NCI-H146 (cell line): ENCODE results near the gene MBNL1.
A peak's percentile ranks its signal among the peaks of the same experiment; 100 is the strongest.

ENCODE experiments used
- DNase-seq: peaks from one replicate; lab custom pipeline; 2025; lab: John Stamatoyannopoulos, UW

The MBNL1 gene

GRCh38 chr3:152276681-152277080 is 8.0 kb downstream of the MBNL1 start:
- DNase-seq, result no peak

- no peak for DNase-seq
Observed at GRCh38 chr3:152277198-152277597, 8.5 kb downstream of the MBNL1 start.

GRCh38 chr3:152278756-152279427 is 10.2 kb downstream of the MBNL1 start:
- DNase-seq, result no peak

- DNase-seq, result no peak
Observed at GRCh38 chr3:152279479-152279878, 10.8 kb downstream of the MBNL1 start.

GRCh38 chr3:152280539-152280938 is 11.8 kb downstream of the MBNL1 start:
- DNase-seq, result no peak

DNA sequence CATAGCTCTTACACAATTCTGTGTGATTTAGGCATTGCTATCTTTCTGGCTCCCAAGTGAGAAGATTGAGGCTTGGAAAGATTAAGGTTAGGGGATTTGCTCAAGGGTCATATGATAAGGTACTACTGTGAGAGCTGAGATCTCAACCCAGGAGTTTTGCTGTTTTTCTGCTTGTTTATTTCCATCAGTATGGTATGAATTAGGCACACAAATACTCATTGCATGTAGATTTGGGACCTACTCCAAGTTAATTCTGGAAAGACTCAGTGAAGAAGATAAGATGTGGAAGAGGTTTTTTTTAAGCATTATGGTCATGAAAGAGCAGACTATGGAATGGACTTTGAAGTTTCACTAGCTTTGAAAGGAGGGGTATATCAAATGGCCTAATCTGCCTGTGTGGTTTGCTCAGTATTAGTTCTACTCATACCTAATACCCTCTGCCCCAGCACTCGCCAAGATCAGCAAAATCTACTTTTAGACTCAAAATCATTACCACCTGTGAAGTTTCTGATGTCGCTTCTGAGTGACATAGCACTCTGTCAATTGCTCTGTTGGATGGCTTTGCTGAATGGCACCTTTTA is 12.5 kb downstream of the MBNL1 start:
- no peak for DNase-seq

GRCh38 chr3:152282813-152283212 is 14.1 kb downstream of the MBNL1 start:
- DNase-seq, result no peak

- peak; percentile 5 for DNase-seq
Observed at GRCh38 chr3:152283492-152284381, 15.0 kb downstream of the MBNL1 start.

DNA sequence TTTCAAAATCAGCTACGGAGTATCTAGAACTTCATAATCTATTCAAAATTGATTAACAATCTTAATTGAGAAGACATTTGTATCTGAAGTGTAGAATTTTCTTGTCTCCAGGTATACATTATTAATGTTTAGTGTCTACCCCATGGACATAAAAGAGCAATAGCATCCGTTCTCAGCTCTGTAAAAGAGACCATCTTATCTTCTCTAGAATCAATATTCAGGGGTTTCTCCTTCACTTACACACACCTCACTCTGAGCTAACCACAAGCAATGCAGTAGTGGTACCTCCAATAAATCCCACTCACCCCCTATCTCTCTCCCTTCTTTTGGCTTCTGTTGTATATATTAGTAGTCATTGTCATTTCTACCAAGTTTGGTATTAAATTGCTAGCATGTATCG is 16.2 kb downstream of the MBNL1 start:
- no peak for DNase-seq

GRCh38 chr3:152285509-152285908 is 16.8 kb downstream of the MBNL1 start:
- DNase-seq, result no peak

DNA sequence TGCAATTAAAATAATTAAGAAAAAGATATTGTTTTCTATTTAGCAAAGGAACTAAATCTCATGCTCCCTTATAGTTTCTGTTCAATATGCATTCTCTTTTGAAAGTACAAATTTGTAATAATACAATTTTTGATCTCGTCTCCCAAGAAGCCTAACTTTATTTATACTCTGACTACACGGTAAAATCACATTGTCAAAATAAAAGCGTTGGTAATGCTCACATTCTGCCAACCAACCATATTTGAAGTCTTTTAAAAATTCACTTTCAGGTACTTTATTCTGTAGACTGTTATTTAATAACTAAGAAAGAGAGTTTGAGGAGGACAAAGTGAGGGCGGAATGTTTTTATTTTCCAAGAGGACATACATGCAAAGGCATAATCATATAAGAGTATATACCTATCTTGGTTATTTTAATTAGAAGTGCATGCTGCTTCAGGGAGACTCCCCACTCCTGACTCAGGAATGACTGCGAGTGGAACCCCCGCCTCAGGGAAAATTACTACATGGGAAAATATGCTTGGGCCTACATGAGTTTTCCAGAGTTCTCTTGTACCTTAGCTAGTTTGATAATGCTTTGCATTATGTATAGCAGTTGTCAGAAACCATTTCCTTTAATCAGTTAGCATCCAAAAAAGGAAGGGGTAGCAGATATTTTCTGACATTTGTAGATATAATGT is 19.3 kb downstream of the MBNL1 start:
- no peak for DNase-seq

DNA sequence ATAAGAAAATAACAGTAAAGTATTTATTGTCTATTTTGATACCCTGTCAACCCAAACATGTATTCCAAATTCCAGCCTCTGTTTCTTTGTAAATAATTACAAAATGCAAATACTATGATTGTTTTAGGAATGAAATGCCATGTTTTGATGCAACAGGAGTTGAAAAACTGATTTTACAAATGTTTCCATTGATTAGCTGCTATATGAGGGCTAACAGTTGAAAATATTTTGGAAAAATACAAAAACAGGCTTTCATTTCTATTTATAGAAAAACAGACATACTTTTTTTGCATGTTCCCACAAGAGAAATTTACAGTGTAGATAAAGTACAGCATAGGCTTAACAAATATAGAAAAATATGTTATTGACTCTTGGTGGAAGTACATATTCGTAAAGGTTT is 20.0 kb downstream of the MBNL1 start:
- DNase-seq, result no peak

DNA sequence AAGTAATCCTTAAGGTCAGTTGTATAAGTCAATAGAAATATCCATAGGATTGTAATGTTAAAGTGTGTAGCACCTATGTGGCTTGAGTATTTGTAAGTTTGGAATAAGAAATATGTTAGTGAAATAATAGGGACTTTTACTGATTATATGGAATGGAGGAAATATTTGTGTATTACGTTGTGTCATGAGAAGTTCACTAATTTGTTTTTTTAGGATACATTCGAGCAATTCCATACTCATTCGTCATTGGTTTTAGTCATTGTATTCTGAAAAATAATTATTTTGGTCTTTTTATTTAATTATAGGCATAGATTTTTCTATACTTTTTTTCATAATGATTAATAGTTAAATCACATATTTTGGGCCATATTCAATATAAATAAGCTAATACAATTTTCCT is 21.0 kb downstream of the MBNL1 start:
- DNase-seq, result no peak

DNA sequence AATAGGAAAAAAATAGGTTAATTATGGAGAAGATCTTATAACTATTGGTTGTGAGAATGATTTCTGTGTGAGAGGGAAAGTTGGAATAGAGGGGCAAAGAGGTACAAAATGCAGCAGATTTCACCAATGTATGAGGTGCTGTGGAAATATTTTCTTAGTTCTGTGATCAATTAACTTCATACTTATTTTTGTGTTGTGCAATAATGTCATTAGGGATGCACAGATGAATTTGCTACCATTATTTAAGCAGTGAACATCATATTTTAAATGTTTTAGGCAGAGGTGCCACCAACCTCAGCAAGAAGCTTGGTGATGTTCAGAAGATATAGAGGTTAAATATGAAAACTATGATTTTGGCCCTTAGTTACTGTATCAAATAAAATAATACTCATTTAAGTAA is 21.6 kb downstream of the MBNL1 start:
- no peak for DNase-seq

DNA sequence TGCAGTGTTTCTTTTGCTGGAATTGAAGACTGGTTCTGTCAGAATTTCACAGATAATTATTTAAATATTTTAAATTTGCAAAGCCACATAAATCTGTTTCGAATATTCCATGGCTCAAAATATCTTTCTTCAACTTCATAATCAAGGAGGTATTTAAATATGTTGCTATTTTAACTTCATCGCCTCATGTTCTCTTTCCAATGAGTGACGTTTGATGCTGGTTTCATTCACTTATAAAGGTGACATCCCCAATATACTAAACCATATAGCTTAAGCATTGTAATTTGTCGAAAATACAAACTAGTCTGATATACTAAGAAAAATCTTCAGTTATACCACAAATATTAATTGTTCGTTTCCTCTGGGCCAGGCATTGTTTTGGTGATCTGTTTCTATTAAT is 22.5 kb downstream of the MBNL1 start:
- no peak for DNase-seq

DNA sequence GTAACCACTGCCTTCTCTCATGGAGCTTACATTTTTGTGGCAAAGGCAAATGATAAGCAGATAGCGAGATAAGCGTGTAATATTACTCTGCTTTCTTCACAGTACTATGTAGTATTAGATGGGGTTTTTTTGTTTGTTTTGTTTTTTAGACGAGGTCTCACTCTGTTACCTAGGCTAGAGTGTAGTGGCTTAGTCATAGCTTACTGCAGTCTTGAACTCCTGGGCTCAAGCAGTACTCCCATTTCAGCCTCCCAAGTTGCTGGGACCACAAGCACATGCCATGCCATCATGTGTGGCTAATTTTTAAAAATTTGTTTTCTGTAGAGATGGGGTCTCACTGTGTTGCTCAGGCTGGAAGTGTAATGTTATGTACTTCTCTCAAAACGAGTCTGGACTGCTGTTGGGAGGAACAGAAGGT is 22.9 kb downstream of the MBNL1 start:
- no peak for DNase-seq

GRCh38 chr3:152292366-152292765 is 23.6 kb downstream of the MBNL1 start:
- DNase-seq, result no peak

- DNase-seq, result no peak
Observed at GRCh38 chr3:152293347-152294006, 24.7 kb downstream of the MBNL1 start.

DNA sequence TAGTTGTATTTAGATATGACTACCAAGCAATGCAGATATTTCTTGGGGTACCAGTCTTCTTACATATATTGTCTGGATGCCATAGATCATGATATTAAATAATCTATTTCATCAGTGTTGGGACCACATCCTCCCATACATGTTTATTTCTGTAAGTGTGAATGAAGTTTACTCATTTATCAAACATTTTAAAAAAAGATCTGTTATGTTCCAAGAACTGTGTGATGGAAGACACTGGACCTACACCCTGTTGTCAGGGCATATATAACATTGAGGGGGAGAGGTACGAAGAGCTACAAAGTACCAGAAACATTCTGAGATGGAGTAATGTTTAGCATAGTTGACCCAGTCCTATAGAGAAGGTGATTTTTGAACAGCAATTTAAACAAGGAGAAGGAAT is 26.6 kb downstream of the MBNL1 start:
- DNase-seq, result no peak

GRCh38 chr3:152295806-152296205 is 27.1 kb downstream of the MBNL1 start:
- no peak for DNase-seq

DNA sequence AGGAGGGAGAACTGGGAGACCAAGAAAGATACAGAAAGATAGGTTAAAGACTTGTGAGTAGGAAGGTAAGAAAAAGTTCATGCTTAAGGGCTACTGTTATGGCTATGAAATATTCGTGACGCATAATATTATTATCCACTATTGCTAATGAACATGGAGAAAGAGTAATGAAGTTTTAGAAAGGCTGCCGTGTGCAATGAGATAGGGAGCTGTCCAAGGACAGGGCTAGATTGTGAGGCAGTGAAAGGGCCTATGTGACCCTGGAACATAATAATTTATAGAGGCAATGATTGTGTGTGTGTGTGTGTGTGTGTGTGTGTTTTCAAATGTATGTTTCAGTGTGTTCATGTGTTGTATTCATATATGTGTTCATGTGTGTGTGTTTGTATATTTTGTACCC is 27.7 kb downstream of the MBNL1 start:
- DNase-seq, result no peak

DNA sequence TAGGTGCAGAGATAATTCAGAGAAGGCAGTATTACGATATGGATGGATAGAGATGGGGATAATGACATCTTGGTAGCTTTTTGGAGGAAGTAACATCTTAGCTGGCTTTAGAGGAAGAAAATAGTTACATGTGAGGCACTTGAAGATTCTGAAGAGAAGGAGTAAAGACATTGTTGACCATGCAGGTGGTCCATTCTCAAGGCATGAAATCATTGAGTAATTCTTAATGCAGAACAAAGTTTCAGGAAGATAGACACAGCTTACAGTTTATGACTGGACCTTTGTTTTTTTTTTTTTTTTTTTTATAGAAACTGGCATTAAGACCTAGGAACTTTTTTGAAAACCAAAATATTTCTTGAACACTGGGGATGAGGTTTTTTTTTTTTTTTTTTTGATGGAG is 28.2 kb downstream of the MBNL1 start:
- no peak for DNase-seq
